ENCODE measurements around the gene AEN.
A peak's percentile ranks its signal among the peaks of the same experiment; 100 is the strongest.

The AEN gene

GRCh38 chr15:88649286-88649733 lies 28.2 kb downstream of the AEN start:
- peak in 1 of 2 donors; percentile 52 for DNase-seq (ENCODE audit: extremely low read depth in 1 of 2, low read depth in 1 of 2)

DNA sequence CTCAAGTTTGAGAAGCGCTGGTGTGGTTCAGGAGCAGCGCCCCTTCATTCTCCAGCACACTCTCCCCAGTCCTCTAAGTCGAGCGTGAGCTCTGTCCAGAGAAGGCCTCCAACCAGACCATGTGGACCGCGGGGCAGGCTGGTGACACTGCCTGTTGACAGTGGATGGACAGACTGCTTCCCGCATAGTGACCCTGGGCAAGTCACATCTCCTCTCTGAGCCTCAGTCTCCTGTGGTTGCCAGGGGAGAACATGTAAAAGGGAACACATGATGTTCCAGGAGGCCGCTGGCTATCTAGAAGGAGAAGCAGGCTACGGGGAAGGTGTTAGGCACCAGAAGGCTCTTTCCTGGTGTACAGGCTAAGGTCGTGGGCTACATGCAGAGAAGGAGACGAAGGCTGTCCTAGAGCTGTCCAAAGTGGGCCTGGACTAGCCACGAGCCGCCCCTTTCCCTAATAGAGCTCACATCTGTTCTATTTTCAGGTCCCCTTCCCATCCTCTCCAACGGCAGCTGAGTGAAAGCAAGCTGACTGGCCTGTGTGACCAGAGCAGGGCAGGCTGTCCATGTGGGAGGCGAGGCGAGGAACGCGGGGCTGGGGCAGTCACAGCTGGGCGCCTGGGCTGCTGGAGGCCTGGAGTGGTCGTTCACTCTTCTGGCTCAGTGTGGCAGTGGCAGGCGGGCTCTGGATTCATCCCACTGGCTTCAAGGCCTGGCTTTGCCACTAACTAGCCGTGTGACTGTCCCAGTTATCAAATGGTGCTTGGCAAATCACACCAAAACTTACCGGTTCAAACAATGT lies 28.8 kb downstream of the AEN start:
- no peak for DNase-seq (ENCODE audit: extremely low read depth in 1 of 2, low read depth in 1 of 2)

DNA sequence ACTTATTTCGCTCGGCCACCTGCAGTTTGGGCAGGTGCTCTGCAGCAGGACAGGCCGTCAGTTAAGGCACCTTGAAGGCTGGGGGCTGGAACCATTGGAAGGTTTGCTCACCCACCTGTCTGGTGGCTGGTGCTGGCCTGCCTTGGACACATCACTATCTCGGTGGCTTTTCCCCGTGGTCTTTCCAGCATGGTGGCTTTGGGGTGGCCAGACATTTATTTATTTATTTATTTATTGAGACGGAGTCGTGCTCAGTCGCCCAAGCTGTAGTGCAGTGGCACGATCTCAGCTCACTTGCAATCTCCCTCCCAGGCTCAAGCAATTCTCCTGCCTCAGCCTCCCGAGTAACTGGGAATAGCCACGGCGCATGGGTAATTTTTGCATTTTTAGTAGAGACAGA lies 29.4 kb downstream of the AEN start:
- no peak for DNase-seq (ENCODE audit: extremely low read depth in 1 of 2, low read depth in 1 of 2)

- no peak for DNase-seq (ENCODE audit: extremely low read depth in 1 of 2, low read depth in 1 of 2)
Measured at GRCh38 chr15:88651136-88651732, 30.1 kb downstream of the AEN start.

GRCh38 chr15:88651971-88652370 lies 30.8 kb downstream of the AEN start:
- DNase-seq (ENCODE audit: extremely low read depth in 1 of 2, low read depth in 1 of 2): no peak

DNA sequence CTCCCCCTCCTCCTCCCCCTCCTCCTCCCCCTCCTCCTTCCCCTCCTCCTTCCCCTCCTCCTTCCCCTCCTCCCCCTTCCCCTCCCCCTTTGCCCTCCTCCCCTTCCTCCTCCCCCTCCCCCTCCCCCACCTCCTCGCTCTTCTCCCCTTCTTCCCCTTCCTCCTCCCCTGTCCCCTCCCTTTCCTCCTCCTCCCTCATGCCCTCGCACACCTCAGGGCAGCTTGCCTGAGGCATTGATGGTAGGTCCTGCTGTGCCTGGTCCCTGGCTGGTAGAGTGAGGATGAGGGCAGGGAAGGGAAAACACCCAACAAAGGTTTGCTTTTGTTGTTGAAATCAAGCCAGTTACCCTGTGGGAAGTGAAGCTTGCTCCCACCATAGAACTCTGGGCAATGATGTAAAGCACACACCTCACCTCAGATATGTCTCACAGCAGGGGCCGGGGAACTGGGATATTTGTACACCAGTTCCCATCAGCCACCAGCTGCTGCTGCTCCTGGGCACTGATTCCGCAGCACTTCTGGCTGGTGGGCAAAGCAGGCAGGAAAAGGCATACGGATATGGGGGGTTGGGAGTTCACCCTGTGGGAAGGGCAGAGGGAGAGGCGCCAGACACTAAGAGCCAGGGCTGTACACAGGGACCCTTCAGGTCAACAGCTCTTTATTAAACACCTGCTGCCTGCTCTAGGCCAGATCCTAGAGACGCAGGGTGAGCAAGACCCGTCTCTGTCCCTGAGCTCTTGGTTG lies 31.5 kb downstream of the AEN start:
- no peak for DNase-seq (ENCODE audit: extremely low read depth in 1 of 2, low read depth in 1 of 2)

DNA sequence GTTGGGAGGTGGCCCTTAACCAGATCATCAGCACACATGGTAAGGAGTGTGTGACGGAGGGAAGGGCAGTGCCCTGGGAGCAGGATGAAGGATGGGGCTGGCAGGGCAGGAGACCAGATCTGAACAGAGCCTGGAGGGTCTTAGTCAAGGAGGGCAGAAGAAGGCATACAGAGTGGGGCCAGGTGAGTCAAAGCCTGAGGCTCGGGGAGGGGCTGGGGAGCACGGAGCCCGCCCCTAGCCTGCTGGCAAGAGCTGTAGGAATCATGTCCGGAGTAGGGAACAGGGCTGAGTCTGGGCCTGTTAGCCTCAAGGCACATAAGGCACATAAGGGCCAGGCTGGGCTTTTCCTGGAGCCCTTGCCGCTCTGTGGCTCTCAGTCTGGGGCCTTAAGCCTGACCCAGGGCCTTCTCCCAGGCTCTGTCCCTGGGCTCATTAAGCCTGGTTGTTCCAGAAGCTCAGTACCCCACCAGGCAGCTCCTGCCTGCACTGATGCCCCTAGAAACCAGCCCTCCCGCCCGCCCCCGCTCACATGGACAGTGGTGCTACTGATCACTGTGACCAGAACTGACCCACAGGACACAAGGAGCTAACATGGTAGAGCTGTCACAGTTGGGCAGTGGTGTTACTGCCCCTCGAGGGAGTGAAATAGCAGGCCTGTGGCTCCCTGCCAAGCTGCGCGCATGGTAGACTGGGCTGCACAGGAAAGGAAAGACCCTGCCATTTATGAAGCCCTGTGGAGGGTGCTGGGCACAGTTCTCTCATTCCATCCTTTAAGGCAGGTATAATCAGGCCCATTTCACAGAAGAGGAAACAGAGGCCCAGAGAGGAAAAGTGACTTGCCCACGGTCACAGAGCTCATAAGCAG lies 32.3 kb downstream of the AEN start:
- no peak for DNase-seq (ENCODE audit: extremely low read depth in 1 of 2, low read depth in 1 of 2)

GRCh38 chr15:88654430-88655102 lies 33.4 kb downstream of the AEN start:
- no peak for DNase-seq (ENCODE audit: extremely low read depth in 1 of 2, low read depth in 1 of 2)

DNA sequence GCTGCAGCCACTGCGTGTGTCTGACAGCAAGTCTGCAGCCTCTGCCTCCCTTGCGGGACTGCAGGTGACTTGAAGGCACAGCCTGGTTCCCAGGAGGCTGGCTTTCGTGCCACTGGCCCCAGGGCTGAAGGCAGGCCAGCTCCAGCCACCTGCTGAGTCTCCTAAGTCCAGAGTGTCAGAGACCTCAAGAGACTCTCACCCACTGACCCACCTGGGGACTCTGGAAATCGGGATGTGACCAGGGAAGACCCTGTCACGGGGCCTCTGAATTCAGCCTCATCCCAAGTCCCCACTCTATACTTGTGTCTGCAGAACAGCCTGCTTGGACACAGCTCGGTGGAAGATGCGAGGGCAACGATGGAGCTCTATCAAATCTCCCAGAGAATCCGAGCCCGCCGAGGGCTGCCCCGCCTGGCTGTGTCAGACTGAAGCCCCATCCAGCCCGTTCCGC lies 34.0 kb downstream of the AEN start:
- DNase-seq (ENCODE audit: extremely low read depth in 1 of 2, low read depth in 1 of 2): no peak

DNA sequence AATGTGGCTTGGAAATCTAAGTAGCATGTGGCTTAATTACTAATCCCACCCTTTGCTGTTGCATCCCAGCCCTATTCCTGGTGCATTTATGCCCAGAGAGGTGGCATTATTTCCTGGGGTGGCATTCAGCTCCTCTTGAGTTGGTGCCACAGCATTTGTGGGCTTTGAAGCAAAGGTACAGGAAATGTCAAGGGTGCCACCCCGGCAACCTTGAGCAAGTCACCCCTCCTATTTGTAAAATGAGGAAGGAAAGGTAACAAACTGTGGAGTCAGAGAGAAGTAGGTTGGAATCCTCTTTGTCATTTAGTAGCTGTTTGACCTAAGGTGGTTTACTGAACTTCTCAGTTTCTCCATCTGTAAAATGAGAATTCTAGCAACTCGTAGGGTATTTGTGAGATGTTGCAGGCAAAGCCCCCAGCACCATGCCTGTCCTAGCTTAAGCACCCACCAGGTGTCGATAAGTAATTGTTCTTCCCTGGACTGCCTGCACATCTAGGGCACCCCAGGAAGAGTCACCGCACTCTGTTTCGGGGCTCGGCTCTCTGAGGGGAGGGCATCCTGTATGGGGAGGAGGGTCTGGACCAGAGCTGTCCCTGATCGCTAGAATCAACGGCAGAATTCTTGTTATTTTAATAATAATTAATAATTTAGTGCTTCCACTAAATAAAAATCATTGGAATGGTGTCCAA lies 34.8 kb downstream of the AEN start:
- no peak for DNase-seq (ENCODE audit: extremely low read depth in 1 of 2, low read depth in 1 of 2)

- no peak for DNase-seq (ENCODE audit: extremely low read depth in 1 of 2, low read depth in 1 of 2)
Measured at GRCh38 chr15:88656760-88657221, 35.7 kb downstream of the AEN start.

DNA sequence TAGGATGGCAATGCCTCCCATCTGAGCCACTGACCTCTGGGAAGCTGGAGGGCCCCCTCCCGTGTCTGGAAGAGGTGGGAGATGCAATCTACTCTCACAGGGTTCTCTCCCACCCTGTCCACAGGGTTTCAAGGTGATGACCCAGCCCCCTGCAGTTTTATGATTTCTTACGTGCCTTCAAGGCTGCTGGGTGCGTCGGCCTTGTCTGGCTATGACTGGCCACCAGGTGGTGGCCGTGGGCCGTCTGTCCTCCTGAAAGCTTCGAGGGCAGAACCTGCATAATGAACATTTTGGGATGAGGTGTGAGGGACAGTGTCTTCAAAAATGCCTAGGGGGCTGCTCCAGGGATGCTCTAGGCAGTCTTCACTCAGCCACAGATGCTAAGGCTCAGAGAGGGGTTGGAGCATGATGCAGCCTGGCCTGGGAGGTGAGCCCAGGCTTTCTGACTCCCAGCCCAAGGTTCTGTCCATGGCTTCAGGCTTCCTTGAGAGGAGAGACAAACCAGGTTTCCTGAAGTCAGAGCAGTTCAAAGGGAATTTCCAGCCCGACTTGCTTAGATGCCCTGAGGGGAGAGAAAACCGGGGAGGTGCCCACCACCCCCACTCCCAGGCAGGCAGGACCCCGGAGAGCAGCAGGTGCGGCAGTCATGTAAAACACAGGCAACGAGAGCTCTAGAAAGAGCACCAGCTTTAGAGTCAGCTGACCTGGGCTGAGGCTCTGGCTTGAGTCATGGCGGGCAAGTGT lies 36.4 kb downstream of the AEN start:
- no peak for DNase-seq (ENCODE audit: extremely low read depth in 1 of 2, low read depth in 1 of 2)

DNA sequence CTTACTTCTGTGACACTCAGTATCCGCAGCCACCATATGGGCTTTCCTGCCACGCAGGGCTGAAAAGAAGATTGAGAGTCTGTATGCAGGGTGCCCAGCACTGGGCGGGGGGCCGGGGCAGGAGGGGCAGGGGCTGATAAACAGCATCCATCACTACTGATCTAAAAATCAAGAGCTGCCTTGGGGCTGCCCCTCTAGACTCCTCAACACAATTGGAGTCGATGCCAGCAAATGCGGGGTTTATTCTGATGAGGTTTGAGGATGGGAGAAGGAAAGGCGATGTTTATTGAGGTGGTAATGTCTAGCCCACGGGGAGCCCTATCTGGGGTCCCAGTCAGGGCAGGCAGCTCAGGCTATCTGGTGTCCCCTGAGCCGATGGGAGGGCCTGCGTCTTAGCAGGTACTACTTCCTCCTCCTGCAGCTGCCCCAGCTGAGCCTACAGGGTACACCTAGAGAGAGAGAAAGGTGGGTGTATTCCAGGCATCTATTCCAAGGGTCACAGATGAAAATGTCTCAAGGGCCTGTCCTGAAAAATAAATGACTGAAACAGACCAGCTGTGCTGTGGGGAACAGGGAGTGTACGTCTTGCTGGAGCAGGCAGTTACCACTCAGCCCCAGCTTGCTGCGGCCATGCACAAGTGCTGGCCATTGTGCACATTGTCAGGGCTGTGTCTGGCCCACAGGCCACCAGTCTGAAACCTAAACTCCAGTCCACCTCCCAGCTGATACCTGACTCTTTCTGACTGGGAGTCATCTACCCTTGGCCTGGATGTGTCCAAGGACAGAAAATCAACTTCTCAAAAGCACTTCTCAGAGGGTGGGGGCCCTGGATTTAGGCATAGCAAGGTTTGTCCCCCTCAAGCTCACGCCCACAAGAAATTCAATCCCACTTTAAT lies 37.2 kb downstream of the AEN start:
- DNase-seq (ENCODE audit: extremely low read depth in 1 of 2, low read depth in 1 of 2): no peak

DNA sequence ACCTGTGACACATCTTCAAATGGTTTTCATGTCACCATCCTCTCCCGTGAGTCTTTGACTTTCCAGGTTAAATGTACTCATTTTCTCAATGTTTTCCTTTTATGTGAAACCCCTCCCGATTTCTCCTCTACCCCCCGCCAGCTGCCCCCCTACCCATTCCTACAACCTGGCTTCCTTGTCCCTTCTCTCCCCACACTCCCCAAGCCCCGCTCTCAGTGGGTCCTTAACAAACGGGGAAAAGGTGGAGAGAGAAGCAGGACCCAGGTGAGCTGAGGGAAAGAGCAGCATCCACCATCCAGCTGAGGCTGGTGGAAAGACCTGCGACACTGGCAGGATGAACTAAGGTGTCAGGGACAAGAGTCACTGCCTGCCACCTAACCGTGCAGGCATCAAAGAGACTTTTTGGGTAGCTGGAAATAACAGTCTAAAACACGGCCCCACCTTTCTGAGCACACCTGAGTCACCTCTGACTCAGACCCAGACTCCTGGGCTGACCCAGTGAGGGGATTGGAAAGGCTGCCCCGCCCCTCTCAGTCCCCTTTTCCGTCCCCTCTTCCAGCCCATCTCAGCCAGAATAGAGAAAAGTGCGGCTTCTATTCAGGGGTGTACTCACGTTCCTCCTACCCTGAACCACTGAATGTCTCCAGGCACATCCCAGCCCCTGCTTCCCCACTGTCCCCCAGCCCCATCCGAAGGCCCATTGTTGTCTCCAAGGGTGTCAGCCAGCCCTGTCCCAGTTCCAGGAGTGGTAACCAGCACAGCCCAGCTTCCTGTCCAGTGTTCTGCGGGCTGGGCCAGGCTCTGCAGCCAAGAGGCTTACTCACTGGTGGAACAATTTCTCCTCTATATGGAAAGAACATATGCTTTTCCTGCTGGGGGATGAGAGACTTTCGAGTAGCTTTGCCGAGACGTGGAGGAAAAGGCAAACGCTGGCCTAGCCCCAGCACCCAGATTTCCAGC lies 38.1 kb downstream of the AEN start:
- no peak for DNase-seq (ENCODE audit: extremely low read depth in 1 of 2, low read depth in 1 of 2)

- DNase-seq (ENCODE audit: extremely low read depth in 1 of 2, low read depth in 1 of 2): no peak
Measured at GRCh38 chr15:88661041-88661700, 40.0 kb downstream of the AEN start.
